ENCODE results near the gene TBL3.

TBL3 gene

DNA sequence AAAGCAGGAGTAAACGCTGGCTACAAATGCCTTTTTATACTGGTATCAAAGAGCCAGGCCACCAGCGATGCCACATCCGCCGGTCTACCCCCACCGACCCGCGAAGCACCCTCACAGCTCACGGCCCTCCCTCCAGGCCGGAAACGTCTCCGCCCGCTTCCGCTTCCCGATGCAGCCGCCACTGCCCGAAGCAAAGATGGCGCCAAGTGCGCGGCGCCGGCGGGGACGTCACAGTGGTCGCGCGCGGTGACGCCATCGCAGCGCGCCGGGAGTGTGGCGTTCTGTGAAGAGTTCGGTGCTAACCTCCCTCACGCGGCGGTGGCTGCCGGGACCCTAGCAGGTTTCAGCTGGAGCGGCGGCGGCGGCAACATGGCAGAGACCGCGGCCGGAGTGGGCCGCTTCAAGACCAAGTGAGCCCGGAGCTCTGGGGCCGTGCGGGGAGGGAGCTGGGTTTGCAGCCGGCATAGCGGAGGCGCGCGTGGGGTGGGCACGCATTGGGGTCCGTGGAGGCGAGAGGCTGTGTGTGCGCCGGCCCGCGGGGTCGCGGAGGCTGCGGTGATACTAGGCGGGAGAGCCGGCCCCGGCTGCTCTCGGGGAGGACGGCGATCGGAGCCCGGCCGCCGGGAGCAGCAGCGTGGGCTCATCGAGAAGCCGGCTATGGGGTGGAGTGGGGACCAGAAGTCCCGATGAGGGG lies at the start of gene TBL3 (continued):
- TF ChIP-seq, protein P1, sequence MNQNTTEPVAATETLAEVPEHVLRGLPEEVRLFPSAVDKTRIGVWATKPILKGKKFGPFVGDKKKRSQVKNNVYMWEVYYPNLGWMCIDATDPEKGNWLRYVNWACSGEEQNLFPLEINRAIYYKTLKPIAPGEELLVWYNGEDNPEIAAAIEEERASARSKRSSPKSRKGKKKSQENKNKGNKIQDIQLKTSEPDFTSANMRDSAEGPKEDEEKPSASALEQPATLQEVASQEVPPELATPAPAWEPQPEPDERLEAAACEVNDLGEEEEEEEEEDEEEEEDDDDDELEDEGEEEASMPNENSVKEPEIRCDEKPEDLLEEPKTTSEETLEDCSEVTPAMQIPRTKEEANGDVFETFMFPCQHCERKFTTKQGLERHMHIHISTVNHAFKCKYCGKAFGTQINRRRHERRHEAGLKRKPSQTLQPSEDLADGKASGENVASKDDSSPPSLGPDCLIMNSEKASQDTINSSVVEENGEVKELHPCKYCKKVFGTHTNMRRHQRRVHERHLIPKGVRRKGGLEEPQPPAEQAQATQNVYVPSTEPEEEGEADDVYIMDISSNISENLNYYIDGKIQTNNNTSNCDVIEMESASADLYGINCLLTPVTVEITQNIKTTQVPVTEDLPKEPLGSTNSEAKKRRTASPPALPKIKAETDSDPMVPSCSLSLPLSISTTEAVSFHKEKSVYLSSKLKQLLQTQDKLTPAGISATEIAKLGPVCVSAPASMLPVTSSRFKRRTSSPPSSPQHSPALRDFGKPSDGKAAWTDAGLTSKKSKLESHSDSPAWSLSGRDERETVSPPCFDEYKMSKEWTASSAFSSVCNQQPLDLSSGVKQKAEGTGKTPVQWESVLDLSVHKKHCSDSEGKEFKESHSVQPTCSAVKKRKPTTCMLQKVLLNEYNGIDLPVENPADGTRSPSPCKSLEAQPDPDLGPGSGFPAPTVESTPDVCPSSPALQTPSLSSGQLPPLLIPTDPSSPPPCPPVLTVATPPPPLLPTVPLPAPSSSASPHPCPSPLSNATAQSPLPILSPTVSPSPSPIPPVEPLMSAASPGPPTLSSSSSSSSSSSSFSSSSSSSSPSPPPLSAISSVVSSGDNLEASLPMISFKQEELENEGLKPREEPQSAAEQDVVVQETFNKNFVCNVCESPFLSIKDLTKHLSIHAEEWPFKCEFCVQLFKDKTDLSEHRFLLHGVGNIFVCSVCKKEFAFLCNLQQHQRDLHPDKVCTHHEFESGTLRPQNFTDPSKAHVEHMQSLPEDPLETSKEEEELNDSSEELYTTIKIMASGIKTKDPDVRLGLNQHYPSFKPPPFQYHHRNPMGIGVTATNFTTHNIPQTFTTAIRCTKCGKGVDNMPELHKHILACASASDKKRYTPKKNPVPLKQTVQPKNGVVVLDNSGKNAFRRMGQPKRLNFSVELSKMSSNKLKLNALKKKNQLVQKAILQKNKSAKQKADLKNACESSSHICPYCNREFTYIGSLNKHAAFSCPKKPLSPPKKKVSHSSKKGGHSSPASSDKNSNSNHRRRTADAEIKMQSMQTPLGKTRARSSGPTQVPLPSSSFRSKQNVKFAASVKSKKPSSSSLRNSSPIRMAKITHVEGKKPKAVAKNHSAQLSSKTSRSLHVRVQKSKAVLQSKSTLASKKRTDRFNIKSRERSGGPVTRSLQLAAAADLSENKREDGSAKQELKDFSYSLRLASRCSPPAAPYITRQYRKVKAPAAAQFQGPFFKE (tag by site-specific recombination; IDR thresholded peaks at IDR 0.05; ENCODE audit: borderline replicate concordance): peak; percentile 84; the same call in 1 of the 2 replicates
- TF ChIP-seq CTCF (tag by site-specific recombination; IDR thresholded peaks at IDR 0.05) (peak; percentile 30), ZNF791 (tag by site-specific recombination; IDR thresholded peaks at IDR 0.05) (no peak), ZNF239 (tag by site-specific recombination; IDR thresholded peaks at IDR 0.05) (peak; percentile 68; the same call in 1 of the 2 replicates), ZNF645 (tag by site-specific recombination; IDR thresholded peaks at IDR 0.05) (no peak; the same call in 1 of the 2 replicates), FEZF1 (tag by site-specific recombination; IDR thresholded peaks at IDR 0.05) (0 out of 2 replicates have a peak, but pooled peaks have one; percentile 6), IKZF3 (tag by site-specific recombination; IDR thresholded peaks at IDR 0.05) (peak; percentile 74), KLF8 (tag by site-specific recombination; IDR thresholded peaks at IDR 0.05) (peak; percentile 98), ZNF24 (tag by site-specific recombination; IDR thresholded peaks at IDR 0.05) (peak; percentile 92), ZNF133 (tag by site-specific recombination; IDR thresholded peaks at IDR 0.05) (no peak), HIC1 (tag by site-specific recombination; IDR thresholded peaks at IDR 0.05) (peak; percentile 68), ZNF266 (tag by site-specific recombination; IDR thresholded peaks at IDR 0.05; ENCODE audit: low read depth) (no peak), ZNF311 (tag by site-specific recombination; IDR thresholded peaks at IDR 0.05; ENCODE audit: borderline replicate concordance) (no peak), KLF1 (tag by site-specific recombination; IDR thresholded peaks at IDR 0.05) (peak; percentile 94), ZNF571 (tag by site-specific recombination; IDR thresholded peaks at IDR 0.05) (no peak)
- TF ChIP-seq, protein P2, sequence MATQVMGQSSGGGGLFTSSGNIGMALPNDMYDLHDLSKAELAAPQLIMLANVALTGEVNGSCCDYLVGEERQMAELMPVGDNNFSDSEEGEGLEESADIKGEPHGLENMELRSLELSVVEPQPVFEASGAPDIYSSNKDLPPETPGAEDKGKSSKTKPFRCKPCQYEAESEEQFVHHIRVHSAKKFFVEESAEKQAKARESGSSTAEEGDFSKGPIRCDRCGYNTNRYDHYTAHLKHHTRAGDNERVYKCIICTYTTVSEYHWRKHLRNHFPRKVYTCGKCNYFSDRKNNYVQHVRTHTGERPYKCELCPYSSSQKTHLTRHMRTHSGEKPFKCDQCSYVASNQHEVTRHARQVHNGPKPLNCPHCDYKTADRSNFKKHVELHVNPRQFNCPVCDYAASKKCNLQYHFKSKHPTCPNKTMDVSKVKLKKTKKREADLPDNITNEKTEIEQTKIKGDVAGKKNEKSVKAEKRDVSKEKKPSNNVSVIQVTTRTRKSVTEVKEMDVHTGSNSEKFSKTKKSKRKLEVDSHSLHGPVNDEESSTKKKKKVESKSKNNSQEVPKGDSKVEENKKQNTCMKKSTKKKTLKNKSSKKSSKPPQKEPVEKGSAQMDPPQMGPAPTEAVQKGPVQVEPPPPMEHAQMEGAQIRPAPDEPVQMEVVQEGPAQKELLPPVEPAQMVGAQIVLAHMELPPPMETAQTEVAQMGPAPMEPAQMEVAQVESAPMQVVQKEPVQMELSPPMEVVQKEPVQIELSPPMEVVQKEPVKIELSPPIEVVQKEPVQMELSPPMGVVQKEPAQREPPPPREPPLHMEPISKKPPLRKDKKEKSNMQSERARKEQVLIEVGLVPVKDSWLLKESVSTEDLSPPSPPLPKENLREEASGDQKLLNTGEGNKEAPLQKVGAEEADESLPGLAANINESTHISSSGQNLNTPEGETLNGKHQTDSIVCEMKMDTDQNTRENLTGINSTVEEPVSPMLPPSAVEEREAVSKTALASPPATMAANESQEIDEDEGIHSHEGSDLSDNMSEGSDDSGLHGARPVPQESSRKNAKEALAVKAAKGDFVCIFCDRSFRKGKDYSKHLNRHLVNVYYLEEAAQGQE (tag by site-specific recombination; IDR thresholded peaks at IDR 0.05): 0 out of 2 replicates have a peak, but pooled peaks have one; percentile 34
- TF ChIP-seq, protein P3, sequence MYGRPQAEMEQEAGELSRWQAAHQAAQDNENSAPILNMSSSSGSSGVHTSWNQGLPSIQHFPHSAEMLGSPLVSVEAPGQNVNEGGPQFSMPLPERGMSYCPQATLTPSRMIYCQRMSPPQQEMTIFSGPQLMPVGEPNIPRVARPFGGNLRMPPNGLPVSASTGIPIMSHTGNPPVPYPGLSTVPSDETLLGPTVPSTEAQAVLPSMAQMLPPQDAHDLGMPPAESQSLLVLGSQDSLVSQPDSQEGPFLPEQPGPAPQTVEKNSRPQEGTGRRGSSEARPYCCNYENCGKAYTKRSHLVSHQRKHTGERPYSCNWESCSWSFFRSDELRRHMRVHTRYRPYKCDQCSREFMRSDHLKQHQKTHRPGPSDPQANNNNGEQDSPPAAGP (tag by site-specific recombination; IDR thresholded peaks at IDR 0.05): peak; percentile 98
- TF ChIP-seq, protein P4, sequence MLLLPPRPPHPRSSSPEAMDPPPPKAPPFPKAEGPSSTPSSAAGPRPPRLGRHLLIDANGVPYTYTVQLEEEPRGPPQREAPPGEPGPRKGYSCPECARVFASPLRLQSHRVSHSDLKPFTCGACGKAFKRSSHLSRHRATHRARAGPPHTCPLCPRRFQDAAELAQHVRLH (tag by site-specific recombination; IDR thresholded peaks at IDR 0.05): peak; percentile 88

All from HEK293 (cell line).